Hepatocyte (in vitro differentiated cells): ENCODE results near the gene COIL.

ENCODE experiments used
- CTCF ChIP-seq: fragments of 200-600 bp; sonication (generic); IDR thresholded peaks from 2 replicates; pipeline ENCODE4 v1.5.1; 2016; ENCODE audit warnings: antibody characterized with exemption, mild to moderate bottlenecking; ENCODE audit not compliant: poor library complexity
- EZH2 ChIP-seq: fragments of 200-600 bp; sonication (generic); IDR thresholded peaks from 2 replicates; pipeline ENCODE4 v1.6.1; 2016; ENCODE audit warnings: antibody characterized with exemption, mild to moderate bottlenecking, borderline replicate concordance
- EZH2phosphoT487 ChIP-seq: fragments of 200-600 bp; sonication (generic); IDR thresholded peaks from one replicate; pipeline ENCODE4 v1.6.1; 2018; ENCODE audit warnings: antibody characterized with exemption, mild to moderate bottlenecking, low read depth, moderate library complexity; ENCODE audit not compliant: unreplicated experiment, severe bottlenecking

DNA sequence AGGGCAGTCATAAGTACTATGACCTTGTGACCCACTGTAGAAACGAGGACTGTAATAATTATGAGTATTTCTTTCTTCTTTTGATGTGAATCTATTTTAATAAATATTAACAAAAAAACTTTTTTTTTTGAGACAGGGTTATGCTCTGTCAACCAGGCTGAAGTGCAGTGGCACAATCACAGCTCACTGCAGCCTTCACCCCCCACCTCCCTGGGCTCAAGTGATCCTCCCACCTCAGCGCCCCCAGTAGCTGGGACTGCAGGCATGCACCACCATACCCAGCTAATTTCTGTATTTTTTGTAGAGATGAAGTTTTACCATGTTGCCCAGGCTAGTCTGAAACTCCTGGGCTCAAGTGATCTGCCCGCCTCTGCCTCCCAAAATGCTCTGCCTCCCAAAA lies 49.6 kb upstream of the COIL start:
- TF ChIP-seq CTCF (no peak), EZH2 (no peak), EZH2phosphoT487 (no peak)
